ENCODE results near the gene ZDHHC11B.
"Not testable (repeated sequence)": the region's sequence is repeated elsewhere in the genome, so short reads cannot be mapped to it uniquely, and the experiment has no call there.

ZDHHC11B gene

DNA sequence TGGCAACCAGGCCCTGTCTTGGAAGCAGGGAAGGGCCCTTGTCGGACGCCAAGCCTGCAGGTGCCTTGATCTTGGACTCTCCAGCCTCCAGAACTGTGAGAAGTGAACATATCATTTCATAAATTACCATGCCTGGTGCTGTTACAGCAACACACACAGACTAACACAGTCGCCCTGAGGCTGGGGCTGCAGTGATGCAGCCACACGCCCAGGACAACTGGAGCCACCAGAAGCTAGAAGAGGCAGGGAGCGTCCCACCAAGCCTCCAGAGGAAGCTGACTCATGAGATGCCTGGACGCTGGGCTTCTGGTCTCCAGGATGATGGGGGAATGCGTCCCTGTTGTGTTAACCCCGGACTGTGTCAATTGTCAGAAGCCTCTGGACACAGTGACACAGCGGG, 5.6 kb downstream of the ZDHHC11B start:
- in situ Hi-C loops (cut with HindIII; ENCODE audit: low sequenced_read_pairs); DNase-seq (ENCODE audit: low read depth, low spot score); H3K4me3 ChIP-seq (ENCODE audit: low read depth, low read length): not testable (repeated sequence)

GRCh38 chr5:778421-778820, 6.1 kb downstream of the ZDHHC11B start:
- in situ Hi-C loops (cut with HindIII; ENCODE audit: low sequenced_read_pairs); H3K4me3 ChIP-seq (ENCODE audit: low read depth, low read length); DNase-seq (ENCODE audit: low read depth, low spot score): not testable (repeated sequence)

DNA sequence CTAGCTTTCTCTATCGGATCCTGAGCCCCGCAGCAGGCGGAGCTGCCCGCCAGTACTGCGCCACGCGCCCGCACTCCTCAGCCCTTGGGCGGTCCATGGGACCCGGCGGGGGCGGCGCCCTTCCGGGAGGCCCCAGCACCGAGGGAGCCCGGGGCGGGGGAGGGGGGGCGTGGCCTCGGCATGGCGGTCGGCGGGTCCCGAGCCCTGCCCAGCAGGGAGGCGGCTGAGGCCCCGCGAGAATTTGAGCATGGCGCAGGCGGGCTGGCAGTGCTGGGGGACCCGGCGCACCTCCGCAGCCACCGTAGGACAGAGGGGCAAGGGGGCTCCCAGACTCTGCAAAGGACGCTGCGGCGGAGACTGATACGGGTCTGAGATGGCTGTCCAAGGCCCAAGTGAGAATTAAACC, 6.8 kb downstream of the ZDHHC11B start:
- no peak overlapping the region for H3K4me3 ChIP-seq (ENCODE audit: low read depth, low read length)
- in situ Hi-C loops (cut with HindIII; ENCODE audit: low sequenced_read_pairs) = no loop called here
- no peak for TF ChIP-seq CTCF (IDR thresholded peaks at IDR 0.05; ENCODE audit: low read depth, low read length)
- DNase-seq (ENCODE audit: low read depth, low spot score) = no peak

GRCh38 chr5:776862-777711, 7.4 kb downstream of the ZDHHC11B start:
- in situ Hi-C loops (cut with HindIII; ENCODE audit: low sequenced_read_pairs) = no loop called here
- H3K4me3 ChIP-seq (ENCODE audit: low read depth, low read length) = no peak overlapping the region
- TF ChIP-seq CTCF (IDR thresholded peaks at IDR 0.05; ENCODE audit: low read depth, low read length) = no peak
- no peak for DNase-seq (ENCODE audit: low read depth, low spot score)

DNA sequence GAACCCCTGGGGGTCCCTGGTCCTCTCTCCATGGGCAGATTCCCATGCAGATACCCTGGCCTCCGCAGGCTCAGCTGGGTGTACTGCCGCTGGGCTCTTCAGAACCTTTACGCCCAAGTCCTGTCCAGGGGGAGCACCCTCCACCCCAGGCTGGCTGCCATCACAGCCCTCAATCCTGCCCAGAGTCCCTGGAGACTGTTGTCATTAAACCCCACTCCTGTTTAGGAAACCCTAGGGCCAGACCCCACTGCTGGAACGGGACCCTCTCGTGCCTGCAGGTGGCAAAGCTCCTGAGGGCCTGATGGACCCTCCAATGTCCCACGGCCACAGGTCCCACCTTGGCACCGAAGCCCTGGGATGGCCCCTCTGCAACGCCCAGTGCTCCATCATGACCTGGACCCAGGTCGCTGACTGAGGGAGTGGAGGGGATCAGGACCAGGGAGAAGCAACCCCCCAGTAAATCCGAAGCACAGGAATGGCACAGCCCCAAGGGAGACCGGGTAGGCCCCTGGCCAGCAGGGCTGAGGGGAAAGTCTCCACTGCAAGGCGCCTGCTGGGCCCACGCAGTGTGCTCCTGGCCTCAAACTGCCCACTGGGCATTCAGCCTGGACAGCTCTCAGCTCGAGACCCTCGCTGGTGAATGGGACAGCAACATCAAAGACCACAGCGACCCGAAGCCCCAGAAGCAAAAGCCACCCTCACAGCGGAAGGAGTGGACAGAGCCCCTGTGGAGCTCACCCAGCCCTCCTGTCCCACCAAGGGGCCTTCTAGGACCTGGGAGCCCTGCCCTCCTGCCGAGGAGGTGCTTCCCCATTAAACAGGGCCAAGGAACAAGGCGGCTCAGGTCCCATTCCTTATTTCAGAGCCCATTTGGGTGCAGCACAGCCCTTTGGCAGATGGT, 8.3 kb downstream of the ZDHHC11B start:
- no peak for DNase-seq (ENCODE audit: low read depth, low spot score)
- no peak overlapping the region for H3K4me3 ChIP-seq (ENCODE audit: low read depth, low read length)
- in situ Hi-C loops (cut with HindIII; ENCODE audit: low sequenced_read_pairs) = no loop called here
- TF ChIP-seq CTCF (IDR thresholded peaks at IDR 0.05; ENCODE audit: low read depth, low read length) = no peak

- H3K4me3 ChIP-seq (ENCODE audit: low read depth, low read length); DNase-seq (ENCODE audit: low read depth, low spot score); in situ Hi-C loops (cut with HindIII; ENCODE audit: low sequenced_read_pairs): not testable (repeated sequence)
Measured at GRCh38 chr5:775595-775960, 9.0 kb downstream of the ZDHHC11B start.

- DNase-seq (ENCODE audit: low read depth, low spot score); in situ Hi-C loops (cut with HindIII; ENCODE audit: low sequenced_read_pairs); H3K4me3 ChIP-seq (ENCODE audit: low read depth, low read length): not testable (repeated sequence)
Measured at GRCh38 chr5:774854-775505, 9.5 kb downstream of the ZDHHC11B start.

DNA sequence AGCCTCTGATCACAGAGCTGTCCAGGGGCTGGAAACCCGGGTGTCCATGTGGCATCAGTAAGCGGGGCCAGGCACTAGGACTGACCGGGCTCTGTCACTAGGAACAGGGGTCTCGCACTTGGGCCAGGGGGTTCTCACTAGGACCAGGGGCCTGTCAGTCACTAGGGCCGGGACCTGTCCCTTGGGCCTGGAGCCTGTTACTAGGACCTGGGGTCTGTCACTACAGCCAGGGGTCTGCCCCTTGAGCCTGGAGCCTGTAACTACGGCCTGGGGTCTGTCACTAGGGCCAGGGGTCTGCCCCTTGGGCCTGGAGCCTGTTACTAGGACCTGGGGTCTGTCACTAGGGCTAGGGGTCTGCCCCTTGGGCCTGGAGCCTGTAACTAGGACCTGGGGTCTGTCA, 10.2 kb downstream of the ZDHHC11B start:
- DNase-seq (ENCODE audit: low read depth, low spot score); H3K4me3 ChIP-seq (ENCODE audit: low read depth, low read length); in situ Hi-C loops (cut with HindIII; ENCODE audit: low sequenced_read_pairs): not testable (repeated sequence)

Data from astrocyte of the spinal cord (primary cell).